ENCODE data around the gene POLE3.
"Not testable (repeated sequence)": the region's sequence is repeated elsewhere in the genome, so short reads cannot be mapped to it uniquely, and the experiment has no call there.

The POLE3 gene

GRCh38 chr9:113403646-113404045 lies 6.8 kb downstream of the POLE3 start:
- DNase-seq (ENCODE audit: low read depth), result peak; percentile 51

GRCh38 chr9:113401027-113401792 lies 9.3 kb downstream of the POLE3 start, which contains the start of gene ALAD:
Gene ALAD (minus strand): TSS chr9:113401284. CDS start chr9:113393559, 7,725 bp downstream.
- peak; percentile 96 for DNase-seq (ENCODE audit: low read depth)

GRCh38 chr9:113399646-113400200 lies 10.8 kb downstream of the POLE3 start:
- DNase-seq (ENCODE audit: low read depth), result no peak

GRCh38 chr9:113398796-113399195 lies 11.7 kb downstream of the POLE3 start:
- DNase-seq (ENCODE audit: low read depth), result peak; percentile 20

- no peak for DNase-seq (ENCODE audit: low read depth)
These were observed 13.3 kb downstream of the POLE3 start for GRCh38 chr9:113397203-113397631.

GRCh38 chr9:113395000-113395861 lies 15.2 kb downstream of the POLE3 start:
- no peak for DNase-seq (ENCODE audit: low read depth)

GRCh38 chr9:113393281-113393680 lies 17.2 kb downstream of the POLE3 start:
- DNase-seq (ENCODE audit: low read depth), result no peak

- no peak for DNase-seq (ENCODE audit: low read depth)
These were observed 18.6 kb downstream of the POLE3 start for GRCh38 chr9:113391917-113392316.

- DNase-seq (ENCODE audit: low read depth), result no peak
These were observed 20.1 kb downstream of the POLE3 start for GRCh38 chr9:113390192-113390960.

GRCh38 chr9:113389451-113389850 lies 21.0 kb downstream of the POLE3 start:
- no peak for DNase-seq (ENCODE audit: low read depth)

GRCh38 chr9:113388833-113389232 lies 21.6 kb downstream of the POLE3 start:
- DNase-seq (ENCODE audit: low read depth), result no peak

GRCh38 chr9:113387560-113388230 lies 22.8 kb downstream of the POLE3 start:
- DNase-seq (ENCODE audit: low read depth), result no peak

GRCh38 chr9:113386571-113387393 lies 23.7 kb downstream of the POLE3 start:
- DNase-seq (ENCODE audit: low read depth), result no peak

GRCh38 chr9:113381909-113382411 lies 28.5 kb downstream of the POLE3 start:
- no peak for DNase-seq (ENCODE audit: low read depth)

- DNase-seq (ENCODE audit: low read depth), result not testable (repeated sequence)
These were observed 29.0 kb downstream of the POLE3 start for GRCh38 chr9:113381441-113381840.

GRCh38 chr9:113380869-113381378 lies 29.6 kb downstream of the POLE3 start:
- no peak for DNase-seq (ENCODE audit: low read depth)

- DNase-seq (ENCODE audit: low read depth), result not testable (repeated sequence)
These were observed 30.7 kb downstream of the POLE3 start for GRCh38 chr9:113379829-113380210.

GRCh38 chr9:113379094-113379828 lies 31.2 kb downstream of the POLE3 start:
- DNase-seq (ENCODE audit: low read depth), result peak; percentile 22
